A549 (cell line): ENCODE data around the gene NAA60. TPM values are rescaled to one million over a fixed set of nuclear protein-coding genes. Genes with fewer than 3 reads are reported as not detected.
"Not testable (repeated sequence)": the region's sequence is repeated elsewhere in the genome, so short reads cannot be mapped to it uniquely, and the experiment has no call there.

Source experiments
- ATAC-seq, 2 experiments: fragments of 200-7000 bp in 1 of 2; fragments of >200 bp in 1 of 2; cut with Nextera tagmentation in 1 of 2; cut with Tn5 transposase in 1 of 2; 3 replicates each; pipeline versions ENCODE4 v1.8.0 to v1.9.1; 2018 to 2020; ENCODE audit warnings: mild to moderate bottlenecking in 1 of 2, moderate library complexity in 1 of 2
- CTCF ChIA-PET: fragments of 300-600 bp; sonication (Branson Sonifier 250); formaldehyde crosslinking; extraction: SDS; loops from one replicate; lab custom pipeline; 2021; ENCODE audit warnings: antibody characterized with exemption, inconsistent platforms; lab: Yijun Ruan, JAX
- POLR2A ChIA-PET: fragments of 350-600 bp; formaldehyde crosslinking; extraction: SDS; loops from one replicate; lab custom pipeline; 2021; ENCODE audit warnings: antibody characterized with exemption, inconsistent platforms; lab: Yijun Ruan, JAX
- DNase-seq, 2 experiments: peaks; one replicate each; pipeline versions ENCODE4 v3.0.0 to v3.0.0-alpha.2; 2011 to 2016; ENCODE audit warnings: low read depth in 1 of 2, low spot score in 1 of 2
- FAIRE-seq: peaks from 2 replicates; lab custom pipeline; 2011; peaks lifted over from hg19 to GRCh38; lab: Jason Lieb, UNC
- H3K27ac ChIP-seq, 2 experiments: fragments of >200 bp; sonication (Bioruptor Twin); formaldehyde crosslinking; 3 replicates each; pipeline ENCODE4 v1.5.1; 2016 to 2017
- H3K4me1 ChIP-seq: fragments of >200 bp; sonication (Bioruptor Twin); formaldehyde crosslinking; 3 replicates; pipeline ENCODE4 v1.6.1; 2016
- H3K4me2 ChIP-seq: fragments of >200 bp; sonication (Bioruptor Twin); formaldehyde crosslinking; 3 replicates; pipeline ENCODE4 v1.6.1; 2016
- H3K4me3 ChIP-seq: fragments of >200 bp; sonication (Bioruptor Twin); formaldehyde crosslinking; 3 replicates; pipeline ENCODE4 v1.5.1; 2016
- H3K9me3 ChIP-seq: fragments of >200 bp; sonication (Bioruptor Twin); formaldehyde crosslinking; 3 replicates; pipeline ENCODE4 v1.6.1; 2016
- FOXS1 ChIP-seq: fragments of 250-450 bp; sonication (Bioruptor Pico); IDR thresholded peaks from 2 replicates; pipeline ENCODE4 v1.5.0; 2020; ENCODE audit warnings: mild to moderate bottlenecking, moderate library complexity
- GATA3 ChIP-seq: IDR thresholded peaks from 2 replicates; pipeline ENCODE4 v1.6.1; 2012; ENCODE audit warnings: borderline replicate concordance
- HEYL ChIP-seq: fragments of 250-450 bp; sonication (Bioruptor Pico); IDR thresholded peaks from 2 replicates; pipeline ENCODE4 v1.8.0; 2021; ENCODE audit warnings: mild to moderate bottlenecking, moderate library complexity
- KDM5A ChIP-seq: fragments of 200-600 bp; sonication (generic); IDR thresholded peaks from 2 replicates; pipeline ENCODE4 v1.6.1; 2016; ENCODE audit warnings: antibody characterized with exemption, mild to moderate bottlenecking
- PHF8 ChIP-seq: fragments of 200-600 bp; sonication (generic); IDR thresholded peaks from 2 replicates; pipeline ENCODE4 v1.6.1; 2016; ENCODE audit warnings: low read depth, mild to moderate bottlenecking, antibody characterized with exemption, moderate library complexity, borderline replicate concordance
- POLR2A ChIP-seq: IDR thresholded peaks from 2 replicates; pipeline ENCODE4 v1.6.1; 2012; ENCODE audit warnings: mild to moderate bottlenecking, low read length
- SREBF2 ChIP-seq: fragments of 450-650 bp; IDR thresholded peaks from 2 replicates; pipeline ENCODE4 v1.6.1; 2014; ENCODE audit warnings: mild to moderate bottlenecking, moderate library complexity
- TP53 ChIP-seq: fragments of 250-450 bp; sonication (Bioruptor Pico); IDR thresholded peaks from 2 replicates; pipeline ENCODE4 v1.5.0; 2021; ENCODE audit warnings: mild to moderate bottlenecking, moderate library complexity
- ZC3H11A ChIP-seq: fragments of 450-650 bp; IDR thresholded peaks from 2 replicates; pipeline ENCODE4 v1.6.1; 2014; ENCODE audit warnings: antibody characterized with exemption, mild to moderate bottlenecking
- ZSCAN20 ChIP-seq: fragments of 250-450 bp; sonication (Bioruptor Pico); IDR thresholded peaks from 2 replicates; pipeline ENCODE4 v1.8.0; 2022; ENCODE audit warnings: mild to moderate bottlenecking, moderate library complexity
- WGBS: methylation state at CpG from one replicate; pipeline ENCODE4 v1.1.6; 2017; ENCODE audit errors: missing lambda C conversion rate; 5-methylcytosine and 5-hydroxymethylcytosine counted together
- polyA plus RNA-seq, 4 experiments: library from polyadenylated mRNA; depleted of rRNA in 3 of 4; stranded (reverse); fragments of >200 nt; fragmentation: RNase III in 1 of 4; extraction: RNeasy Plus Mini Kit Qiagen cat#74134 plus additional on column Dnase treatment in 1 of 4; gene quantifications; 2 replicates in 3 of 4; 3 replicates in 1 of 4; pipeline ENCODE4 v1.2.3, GENCODE V29; 2011 to 2017
- TF ChIP-seq, protein P1 (sequence below): fragments of >200 bp; sonication (Bioruptor Twin); formaldehyde crosslinking; IDR thresholded peaks from 2 replicates; pipeline ENCODE4 v1.6.1; 2016
- TF ChIP-seq, protein P2 (sequence below): fragments of 250-450 bp; sonication (Bioruptor Pico); IDR thresholded peaks from 2 replicates; pipeline ENCODE4 v1.5.0; 2021; ENCODE audit warnings: mild to moderate bottlenecking, moderate library complexity, borderline replicate concordance
- TF ChIP-seq, protein P3 (sequence below): IDR thresholded peaks from 2 replicates; pipeline ENCODE4 v1.6.1; 2012

The NAA60 gene
- polyA plus RNA-seq, 2 of the 4 experiments (the other 2 are of a cell fraction): 41.6 to 43.9 TPM

DNA sequence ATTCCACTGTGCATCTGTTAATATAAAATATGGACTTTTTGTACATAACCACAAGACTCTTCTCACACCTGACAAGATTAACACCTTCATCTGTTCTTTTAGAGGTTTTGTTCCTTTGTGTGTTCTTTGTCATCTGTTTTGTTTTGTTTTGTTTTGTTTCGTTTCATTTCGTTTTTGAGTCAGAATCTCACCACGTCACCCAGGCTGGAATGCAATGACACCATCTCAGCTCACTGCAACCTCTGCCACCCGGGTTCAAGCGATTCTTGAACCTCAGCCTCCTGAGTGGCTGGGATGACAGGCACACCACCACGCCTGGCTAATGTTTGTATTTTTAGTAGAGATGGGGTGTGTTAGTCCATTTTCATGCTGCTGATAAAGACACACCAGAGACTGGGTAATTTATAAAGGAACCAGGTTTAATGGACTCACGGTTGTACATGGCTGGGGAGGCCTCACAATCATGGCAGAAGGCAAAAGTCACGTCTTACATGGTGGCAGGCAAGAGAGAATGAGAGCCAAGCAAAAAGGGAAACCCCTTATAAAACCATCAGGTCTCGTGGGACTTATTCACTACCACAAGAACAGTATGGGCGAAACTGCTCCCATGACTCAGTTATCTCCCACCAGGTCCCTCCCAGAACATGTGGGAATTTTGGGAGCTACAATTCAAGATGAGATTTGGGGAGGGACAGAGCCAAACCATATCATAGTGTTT lies 29.6 kb downstream of the NAA60 start:
- 89% methylated on average over 10 of the region's 10 CpGs for WGBS
- ATAC-seq: no peak
- no peaks in the 10 kb centered on the region for H3K4me1 ChIP-seq
- H3K9me3 ChIP-seq: no peaks in the 10 kb centered on the region
- no peak for TF ChIP-seq GATA3
- TF ChIP-seq, protein P1, sequence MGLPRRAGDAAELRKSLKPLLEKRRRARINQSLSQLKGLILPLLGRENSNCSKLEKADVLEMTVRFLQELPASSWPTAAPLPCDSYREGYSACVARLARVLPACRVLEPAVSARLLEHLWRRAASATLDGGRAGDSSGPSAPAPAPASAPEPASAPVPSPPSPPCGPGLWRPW: no peak
- no peak for TF ChIP-seq SREBF2
- no peak for TF ChIP-seq FOXS1 (CRISPR knock-in tag)
- H3K4me2 ChIP-seq: no peak overlapping the region
- no peak overlapping the region for H3K4me3 ChIP-seq
- no peak for FAIRE-seq
- ChIA-PET POLR2A (no interaction called here), CTCF (interaction anchor here (0.6 kb wide), 1 partner anchor 139 kb away, joined by 3 read pairs; no protein-coding TSS in a partner anchor)
- H3K27ac ChIP-seq: no peak overlapping the region
- DNase-seq: no peak

DNA sequence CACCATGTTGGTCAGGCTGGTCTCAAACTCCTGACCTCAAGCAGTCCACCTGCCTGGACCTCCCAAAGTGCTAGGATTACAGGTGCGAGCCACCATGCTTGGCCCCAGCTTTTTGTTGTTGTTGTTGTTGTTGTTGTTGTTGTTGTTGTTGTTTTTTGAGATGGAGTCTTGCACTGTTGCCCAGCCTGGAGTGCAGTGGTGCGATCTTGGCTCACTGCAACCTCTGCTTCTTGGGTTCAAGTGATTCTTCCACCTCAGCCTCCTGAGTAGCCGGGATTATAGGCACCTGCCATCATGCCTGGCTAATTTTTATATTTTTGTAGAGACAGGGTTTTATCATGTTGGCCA lies 30.1 kb downstream of the NAA60 start:
- H3K9me3 ChIP-seq, DNase-seq, FAIRE-seq, H3K27ac ChIP-seq, H3K4me2 ChIP-seq, H3K4me1 ChIP-seq, ATAC-seq, H3K4me3 ChIP-seq, POLR2A ChIA-PET: not testable (repeated sequence)
- 89% methylated on average over 3 of the region's 3 CpGs for WGBS
- CTCF ChIA-PET: interaction anchor here (0.6 kb wide), 1 partner anchor 140 kb away, joined by 3 read pairs; no protein-coding TSS in a partner anchor

DNA sequence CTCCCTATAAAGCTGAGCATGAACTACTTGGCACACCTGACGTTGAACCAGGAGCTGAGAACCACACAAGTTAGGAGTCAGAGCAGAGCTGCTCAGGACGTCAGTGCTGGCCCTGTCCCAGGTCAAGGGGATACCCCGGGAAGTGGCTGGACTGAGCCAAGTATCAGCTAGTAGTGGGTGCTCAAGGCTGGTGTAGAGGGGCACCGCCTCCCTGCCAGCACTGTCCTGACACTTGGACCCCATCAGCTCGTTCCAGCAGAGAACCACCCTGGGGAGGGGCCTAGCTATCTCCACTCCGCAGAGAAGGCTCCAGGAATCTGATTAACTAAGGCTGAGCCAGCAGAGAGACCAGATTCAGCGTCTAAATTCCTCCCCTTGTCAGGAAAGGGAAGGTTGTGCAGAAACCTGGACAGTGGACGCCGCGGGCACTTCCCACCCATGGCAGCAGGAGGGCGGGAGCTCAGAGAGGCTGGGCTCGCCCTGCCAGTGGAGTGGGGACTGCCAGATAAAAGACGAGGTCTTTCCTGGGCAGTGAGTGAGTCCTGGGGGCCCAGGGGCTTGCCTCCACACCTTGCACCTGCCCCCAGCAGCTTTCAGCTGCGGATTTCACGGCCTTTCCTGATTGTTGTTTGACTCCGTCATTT lies 30.8 kb downstream of the NAA60 start:
- POLR2A ChIA-PET: no interaction called here

DNA sequence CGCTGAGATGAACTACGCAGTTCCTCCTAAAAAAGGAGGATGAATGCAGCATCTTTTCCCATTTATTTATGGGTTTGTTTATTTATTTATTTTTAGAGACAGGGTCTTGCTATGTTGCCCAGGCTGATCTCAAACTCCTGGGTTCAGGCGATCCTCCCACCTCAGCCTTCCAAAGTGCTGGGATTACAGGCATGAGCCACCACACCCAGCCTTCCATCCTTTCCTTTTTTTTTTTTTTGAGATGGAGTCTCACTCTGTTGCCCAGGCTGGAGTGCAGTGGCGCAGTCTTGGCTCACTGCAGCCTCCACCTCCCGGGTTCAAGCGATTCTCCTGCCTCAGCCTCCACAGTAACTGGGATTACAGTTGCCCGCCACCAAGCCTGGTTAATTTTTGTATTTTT lies 31.4 kb downstream of the NAA60 start:
- POLR2A ChIA-PET, ATAC-seq, H3K4me1 ChIP-seq, H3K4me2 ChIP-seq, H3K4me3 ChIP-seq, CTCF ChIA-PET, H3K27ac ChIP-seq, FAIRE-seq, H3K9me3 ChIP-seq, DNase-seq: not testable (repeated sequence)
- WGBS: 95% methylated on average over 7 of the region's 7 CpGs

More for the DNA sequence above, 30.8 kb downstream of the NAA60 start:
- ATAC-seq: no peak; a peak in 1 of 6 replicates
- CTCF ChIA-PET: interaction anchor here (0.6 kb wide), 1 partner anchor 267 kb away, joined by 3 read pairs; no protein-coding TSS in a partner anchor
- H3K27ac ChIP-seq: no peak overlapping the region
- no peak for FAIRE-seq
- no peak overlapping the region for H3K4me3 ChIP-seq
- H3K4me1 ChIP-seq: no peaks in the 10 kb centered on the region
- H3K4me2 ChIP-seq: no peak overlapping the region
- no peak for TF ChIP-seq ZC3H11A
- TF ChIP-seq KDM5A: no peak
- TF ChIP-seq POLR2A: no peak
- no peak for TF ChIP-seq FOXS1 (CRISPR knock-in tag)
- TF ChIP-seq, protein P2, sequence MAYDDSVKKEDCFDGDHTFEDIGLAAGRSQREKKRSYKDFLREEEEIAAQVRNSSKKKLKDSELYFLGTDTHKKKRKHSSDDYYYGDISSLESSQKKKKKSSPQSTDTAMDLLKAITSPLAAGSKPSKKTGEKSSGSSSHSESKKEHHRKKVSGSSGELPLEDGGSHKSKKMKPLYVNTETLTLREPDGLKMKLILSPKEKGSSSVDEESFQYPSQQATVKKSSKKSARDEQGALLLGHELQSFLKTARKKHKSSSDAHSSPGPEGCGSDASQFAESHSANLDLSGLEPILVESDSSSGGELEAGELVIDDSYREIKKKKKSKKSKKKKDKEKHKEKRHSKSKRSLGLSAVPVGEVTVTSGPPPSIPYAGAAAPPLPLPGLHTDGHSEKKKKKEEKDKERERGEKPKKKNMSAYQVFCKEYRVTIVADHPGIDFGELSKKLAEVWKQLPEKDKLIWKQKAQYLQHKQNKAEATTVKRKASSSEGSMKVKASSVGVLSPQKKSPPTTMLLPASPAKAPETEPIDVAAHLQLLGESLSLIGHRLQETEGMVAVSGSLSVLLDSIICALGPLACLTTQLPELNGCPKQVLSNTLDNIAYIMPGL (CRISPR knock-in tag): no peak
- TF ChIP-seq, protein P3, sequence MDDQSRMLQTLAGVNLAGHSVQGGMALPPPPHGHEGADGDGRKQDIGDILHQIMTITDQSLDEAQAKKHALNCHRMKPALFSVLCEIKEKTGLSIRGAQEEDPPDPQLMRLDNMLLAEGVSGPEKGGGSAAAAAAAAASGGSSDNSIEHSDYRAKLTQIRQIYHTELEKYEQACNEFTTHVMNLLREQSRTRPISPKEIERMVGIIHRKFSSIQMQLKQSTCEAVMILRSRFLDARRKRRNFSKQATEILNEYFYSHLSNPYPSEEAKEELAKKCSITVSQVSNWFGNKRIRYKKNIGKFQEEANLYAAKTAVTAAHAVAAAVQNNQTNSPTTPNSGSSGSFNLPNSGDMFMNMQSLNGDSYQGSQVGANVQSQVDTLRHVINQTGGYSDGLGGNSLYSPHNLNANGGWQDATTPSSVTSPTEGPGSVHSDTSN: no peak
- TF ChIP-seq ZSCAN20 (CRISPR knock-in tag): no peak
- TF ChIP-seq PHF8: no peak
- no peak for TF ChIP-seq HEYL (CRISPR knock-in tag)
- no peak for TF ChIP-seq TP53 (CRISPR knock-in tag)
- no peak for DNase-seq
- WGBS: 88% methylated on average over 16 of the region's 16 CpGs
- no peaks in the 10 kb centered on the region for H3K9me3 ChIP-seq
